Endothelial cell of umbilical vein (primary cell): ENCODE measurements around the gene ITPKC. TPM values are rescaled to one million over a fixed set of nuclear protein-coding genes. Genes with fewer than 3 reads are reported as not detected.

Experiments used
- BruUV-seq: library from RNA; stranded (reverse); fragments of 400-500 nt; replicated peaks from 2 replicates; lab custom pipeline; 2021; lab: Mats Ljungman, UMichigan
- CTCF ChIA-PET: fragments of 300-600, 350-600 bp; sonication (Branson Sonifier 250); formaldehyde crosslinking; loops from one replicate; lab custom pipeline; 2021; ENCODE audit warnings: antibody characterized with exemption, inconsistent platforms; lab: Charles Lee
- POLR2A ChIA-PET: fragments of 300-600, 350-600 bp; sonication (Branson Sonifier 250); formaldehyde crosslinking; loops from one replicate; lab custom pipeline; 2021; ENCODE audit warnings: antibody characterized with exemption, inconsistent platforms; lab: Charles Lee
- DNase-seq: peaks from one replicate; pipeline ENCODE4 v3.0.0-alpha.2; 2011; ENCODE audit warnings: low read depth, low spot score
- FAIRE-seq: peaks from 2 replicates; lab custom pipeline; 2011; peaks lifted over from hg19 to GRCh38; lab: Jason Lieb, UNC
- H2AFZ ChIP-seq: 2 replicates; pipeline ENCODE4 v1.6.0; 2012; ENCODE audit warnings: low read depth, low read length, control low read depth, inconsistent platforms
- H3K27ac ChIP-seq: 2 replicates; pipeline ENCODE4 v1.5.1; 2011; ENCODE audit warnings: low read depth, mild to moderate bottlenecking, control low read depth, low read length, moderate library complexity; ENCODE audit not compliant: insufficient read depth
- H3K27me3 ChIP-seq, 2 experiments: 2 replicates each; pipeline versions ENCODE4 v1.6.0 to v1.6.1; 2011; ENCODE audit warnings: low read length in 2 of 2, mixed read lengths in 1 of 2; ENCODE audit not compliant: control insufficient read depth in 2 of 2, insufficient read depth in 2 of 2
- H3K36me3 ChIP-seq, 2 experiments: 2 replicates in 1 of 2; 3 replicates in 1 of 2; pipeline ENCODE4 v1.5.1; 2011; ENCODE audit warnings: low read length in 2 of 2, mild to moderate bottlenecking in 1 of 2, moderate library complexity in 1 of 2; ENCODE audit not compliant: control insufficient read depth in 2 of 2, insufficient read depth in 2 of 2; ENCODE audit errors: extremely low read depth in 1 of 2
- H3K4me1 ChIP-seq: 3 replicates; pipeline ENCODE4 v1.5.1; 2011; ENCODE audit warnings: mild to moderate bottlenecking, low read length; ENCODE audit not compliant: control insufficient read depth, insufficient read depth; ENCODE audit errors: extremely low read depth
- H3K4me2 ChIP-seq: 2 replicates; pipeline ENCODE4 v1.6.1; 2011; ENCODE audit warnings: low read length, control low read depth, mixed read lengths; ENCODE audit not compliant: insufficient read depth
- H3K4me3 ChIP-seq, 3 experiments: fragments of 200-600 bp in 1 of 3; sonication (generic), shearing (Covaris generic) in 1 of 3; replicated peaks in 1 of 3; 2 replicates each; pipeline ENCODE4 v1.5.1; 2011 to 2016; ENCODE audit warnings: control low read depth in 3 of 3, low read length in 3 of 3, mild to moderate bottlenecking in 2 of 3, inconsistent platforms in 1 of 3, low read depth in 1 of 3, moderate library complexity in 1 of 3; ENCODE audit not compliant: insufficient read depth in 1 of 3
- H3K79me2 ChIP-seq: 2 replicates; pipeline ENCODE4 v1.6.0; 2012; ENCODE audit warnings: low read length, inconsistent platforms; ENCODE audit not compliant: control insufficient read depth, insufficient read depth
- H3K9ac ChIP-seq: replicated peaks from 2 replicates; pipeline ENCODE3; 2011; ENCODE audit warnings: low read length, control low read depth; ENCODE audit not compliant: insufficient read depth; ENCODE audit errors: extremely low read depth
- H3K9me1 ChIP-seq: replicated peaks from 3 replicates; pipeline ENCODE4 v1.6.0; 2011; ENCODE audit warnings: mild to moderate bottlenecking, low read length; ENCODE audit not compliant: control insufficient read depth, insufficient read depth; ENCODE audit errors: extremely low read depth
- H3K9me3 ChIP-seq: replicated peaks from 2 replicates; pipeline ENCODE4 v1.5.1; 2012; ENCODE audit warnings: low read length, inconsistent platforms; ENCODE audit not compliant: control insufficient read depth, insufficient read depth
- H4K20me1 ChIP-seq: replicated peaks from 2 replicates; pipeline ENCODE3; 2011; ENCODE audit warnings: mild to moderate bottlenecking, low read length; ENCODE audit not compliant: control insufficient read depth, insufficient read depth; ENCODE audit errors: extremely low read depth
- CTCF ChIP-seq, 2 donors: IDR thresholded peaks; 1 replicate in 1 of 2; 2 replicates in 1 of 2; pipeline ENCODE4 v1.5.1; 2011; ENCODE audit warnings: low read length in 2 of 2, mild to moderate bottlenecking in 2 of 2, moderate library complexity in 2 of 2, control low read depth in 1 of 2, inconsistent platforms in 1 of 2, low read depth in 1 of 2; ENCODE audit not compliant: insufficient read depth in 1 of 2; ENCODE audit errors: extremely low read depth in 1 of 2
- EZH2 ChIP-seq: IDR thresholded peaks from 2 replicates; pipeline ENCODE4 v1.6.1; 2012; ENCODE audit warnings: borderline replicate concordance, low read depth, mild to moderate bottlenecking, moderate library complexity, low read length, inconsistent platforms; ENCODE audit not compliant: severe bottlenecking
- FOS ChIP-seq: IDR thresholded peaks from 2 replicates; pipeline ENCODE4 v1.6.1; 2011; ENCODE audit warnings: mild to moderate bottlenecking, low read length, moderate library complexity, borderline replicate concordance; ENCODE audit not compliant: insufficient read depth
- GATA2 ChIP-seq: IDR thresholded peaks from 2 replicates; pipeline ENCODE4 v1.7.0; 2011; ENCODE audit warnings: low read depth, mild to moderate bottlenecking, moderate library complexity, mixed read lengths, low read length; ENCODE audit not compliant: insufficient read length, insufficient read depth
- JUN ChIP-seq: IDR thresholded peaks from 2 replicates; pipeline ENCODE4 v1.6.1; 2011; ENCODE audit warnings: borderline replicate concordance, low read depth; ENCODE audit not compliant: insufficient read length, insufficient read depth
- MYC ChIP-seq: IDR thresholded peaks from one replicate; pipeline ENCODE4 v1.6.1; 2011; ENCODE audit warnings: mild to moderate bottlenecking, low read depth, low read length
- POLR2A ChIP-seq: IDR thresholded peaks from 2 replicates; pipeline ENCODE4 v1.6.1; 2012; ENCODE audit warnings: low read depth, mild to moderate bottlenecking, control low read depth, low read length
- POLR2AphosphoS5 ChIP-seq: IDR thresholded peaks from 2 replicates; pipeline ENCODE4 v1.6.1; 2012; ENCODE audit warnings: low read depth, mild to moderate bottlenecking, control low read depth, low read length, moderate library complexity; ENCODE audit not compliant: insufficient read depth
- dilution Hi-C: fragments of 300-500 bp; cut with MboI; formaldehyde crosslinking; loops from one replicate; pipeline ENCODE4 v1.15.0; 2019; ENCODE audit warnings: low sequenced_read_pairs; ENCODE audit not compliant: extremely low pct_ligation_motif_present
- intact Hi-C: fragments of 100-400 bp; cut with micrococcal nuclease; formaldehyde crosslinking; loops from one replicate; pipeline ENCODE4 v1.10.0; 2022
- polyA plus RNA-seq, 4 experiments: library from polyadenylated mRNA; depleted of rRNA in 3 of 4; stranded (reverse) in 3 of 4; unstranded in 1 of 4; fragments of >200 nt; gene quantifications; 2 replicates each; pipeline versions ENCODE4 v1.2.1 to v1.2.3, GENCODE V29; 2011 to 2012; ENCODE audit warnings: missing spikeins in 1 of 4
- total RNA-seq: library from RNA; stranded (reverse); gene quantifications from 2 replicates; pipeline ENCODE4 v1.2.3, GENCODE V29; 2021
- TF ChIP-seq, protein P1 (sequence below): IDR thresholded peaks from 2 replicates; pipeline ENCODE4 v1.6.1; 2011; ENCODE audit not compliant: insufficient read depth, insufficient read length

Gene ITPKC
- total and polyA plus RNA-seq, 2 donors (not counting 3 experiments of a cell fraction or from before 2014, with no cell fraction given): 7.3 to 16.1 TPM

DNA sequence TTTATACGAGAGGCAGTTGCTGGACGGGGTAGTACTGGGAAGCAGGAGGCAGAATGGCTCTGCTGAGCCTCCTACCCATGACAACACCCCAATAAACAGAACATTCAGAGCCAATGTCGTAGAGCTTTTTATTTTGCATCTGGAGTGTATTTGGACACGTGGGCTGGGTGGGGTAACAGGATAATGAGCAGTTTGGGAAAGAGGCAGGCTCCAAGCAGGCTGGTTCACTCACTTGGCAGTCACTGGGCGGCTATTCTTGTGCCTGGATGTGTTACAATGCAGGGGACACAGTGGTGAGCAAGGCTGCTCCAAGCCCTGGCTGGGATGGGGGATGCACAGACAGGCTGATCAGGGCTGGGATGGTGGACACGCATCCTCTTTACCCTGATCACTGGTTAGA, 23.8 kb downstream of the ITPKC start:
- Histone ChIP-seq H3K4me2 (no peak overlapping the region), H3K9ac (no peak overlapping the region), H3K36me3 (peaks cover 4 to 15% of the 10 kb centered on the region in 2 experiments), H2AFZ (no peak overlapping the region), H4K20me1 (no peaks in the 10 kb centered on the region), H3K4me3 (no peak overlapping the region), H3K9me1 (no peaks in the 10 kb centered on the region), H3K9me3 (no peaks in the 10 kb centered on the region), H3K4me1 (peaks cover 9% of the 10 kb centered on the region), H3K27ac (no peak overlapping the region), H3K79me2 (no peaks in the 10 kb centered on the region), H3K27me3 (no peaks in the 10 kb centered on the region)
- no peak for FAIRE-seq
- BruUV-seq: no TSS peak
- intact Hi-C loops (no loop called here), dilution Hi-C loops (no loop called here)
- POLR2A ChIA-PET: no interaction called here
- no peak for DNase-seq
- TF ChIP-seq FOS (no peak), EZH2 (no peak), MYC (no peak), CTCF (IDR thresholded peaks at IDR 0.05; ENCODE audit: extremely low read depth in 1 of 2, insufficient read depth in 1 of 2, low read depth in 1 of 2, low read length in 2 of 2) (no peak), GATA2 (no peak), JUN (no peak), POLR2AphosphoS5 (no peak), POLR2A (no peak)
- TF ChIP-seq, protein P1, sequence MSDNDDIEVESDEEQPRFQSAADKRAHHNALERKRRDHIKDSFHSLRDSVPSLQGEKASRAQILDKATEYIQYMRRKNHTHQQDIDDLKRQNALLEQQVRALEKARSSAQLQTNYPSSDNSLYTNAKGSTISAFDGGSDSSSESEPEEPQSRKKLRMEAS: no peak
- CTCF ChIA-PET: no interaction called here
